KMS-11 (cell line): ENCODE measurements around the gene FDXACB1.

ENCODE experiments used
- H2AFZ ChIP-seq: fragments of 200-600 bp; sonication (generic); 2 replicates; pipeline ENCODE4 v1.6.1; 2016; ENCODE audit warnings: antibody characterized with exemption, mixed run types, low read depth
- H3K27ac ChIP-seq: fragments of 200-600 bp; sonication (generic); 2 replicates; pipeline ENCODE4 v1.6.1; 2016; ENCODE audit warnings: mild to moderate bottlenecking, mixed run types
- H3K27me3 ChIP-seq: fragments of 200-600 bp; sonication (generic); 2 replicates; pipeline ENCODE4 v1.6.1; 2017; ENCODE audit warnings: mild to moderate bottlenecking, low read depth, mixed run types, moderate library complexity; ENCODE audit not compliant: insufficient read depth
- H3K36me3 ChIP-seq: fragments of 200-600 bp; sonication (generic); 2 replicates; pipeline ENCODE4 v1.6.1; 2017; ENCODE audit warnings: mild to moderate bottlenecking, mixed run types; ENCODE audit not compliant: insufficient read depth
- H3K4me1 ChIP-seq: fragments of 200-600 bp; sonication (generic); 2 replicates; pipeline ENCODE4 v1.6.1; 2016; ENCODE audit warnings: mild to moderate bottlenecking, low read depth, mixed run types; ENCODE audit not compliant: poor library complexity, severe bottlenecking
- H3K4me2 ChIP-seq: fragments of 200-600 bp; sonication (generic); 2 replicates; pipeline ENCODE4 v1.7.0; 2016; ENCODE audit warnings: mild to moderate bottlenecking, mixed run types
- H3K4me3 ChIP-seq: fragments of 200-600 bp; sonication (generic); IDR thresholded peaks from 2 replicates; pipeline ENCODE4 v1.6.1; 2017; ENCODE audit warnings: low read depth, low read length, mixed read lengths; ENCODE audit not compliant: insufficient read depth
- H3K79me2 ChIP-seq: fragments of 200-600 bp; sonication (generic); 2 replicates; pipeline ENCODE4 v1.6.1; 2016; ENCODE audit warnings: low read depth, mixed run types; ENCODE audit not compliant: insufficient read depth
- H3K9ac ChIP-seq: fragments of 200-600 bp; sonication (generic); 2 replicates; pipeline ENCODE4 v1.6.1; 2016; ENCODE audit warnings: mild to moderate bottlenecking, mixed run types
- H4K20me1 ChIP-seq: fragments of 200-600 bp; sonication (generic); 2 replicates; pipeline ENCODE4 v1.6.1; 2016; ENCODE audit warnings: mild to moderate bottlenecking, mixed run types; ENCODE audit not compliant: insufficient read depth
- CTCF ChIP-seq: fragments of 200-600 bp; sonication (generic); conservative IDR thresholded peaks from 2 replicates; pipeline ENCODE4 v1.6.1; 2017; ENCODE audit warnings: low read depth, mild to moderate bottlenecking, antibody characterized with exemption, low read length, moderate library complexity, mixed read lengths

FDXACB1 gene

GRCh38 chr11:111871693-111872161 is 7.2 kb downstream of the FDXACB1 start:
- Histone ChIP-seq H3K4me2 (peak overlapping the region; percentile 91), H3K27ac (no peak overlapping the region), H3K9ac (peak overlapping the region; percentile 49; the same call in 1 of the 2 replicates), H3K4me3 (peak overlapping the region; percentile 45), H3K79me2 (no peaks in the 10 kb centered on the region; the same call in 1 of the 2 replicates), H2AFZ (peak overlapping the region; percentile 93), H3K4me1 (peaks cover 16% of the 10 kb centered on the region), H4K20me1 (no peaks in the 10 kb centered on the region), H3K36me3 (no peaks in the 10 kb centered on the region), H3K27me3 (no peaks in the 10 kb centered on the region)
- TF ChIP-seq CTCF, result no peak

DNA sequence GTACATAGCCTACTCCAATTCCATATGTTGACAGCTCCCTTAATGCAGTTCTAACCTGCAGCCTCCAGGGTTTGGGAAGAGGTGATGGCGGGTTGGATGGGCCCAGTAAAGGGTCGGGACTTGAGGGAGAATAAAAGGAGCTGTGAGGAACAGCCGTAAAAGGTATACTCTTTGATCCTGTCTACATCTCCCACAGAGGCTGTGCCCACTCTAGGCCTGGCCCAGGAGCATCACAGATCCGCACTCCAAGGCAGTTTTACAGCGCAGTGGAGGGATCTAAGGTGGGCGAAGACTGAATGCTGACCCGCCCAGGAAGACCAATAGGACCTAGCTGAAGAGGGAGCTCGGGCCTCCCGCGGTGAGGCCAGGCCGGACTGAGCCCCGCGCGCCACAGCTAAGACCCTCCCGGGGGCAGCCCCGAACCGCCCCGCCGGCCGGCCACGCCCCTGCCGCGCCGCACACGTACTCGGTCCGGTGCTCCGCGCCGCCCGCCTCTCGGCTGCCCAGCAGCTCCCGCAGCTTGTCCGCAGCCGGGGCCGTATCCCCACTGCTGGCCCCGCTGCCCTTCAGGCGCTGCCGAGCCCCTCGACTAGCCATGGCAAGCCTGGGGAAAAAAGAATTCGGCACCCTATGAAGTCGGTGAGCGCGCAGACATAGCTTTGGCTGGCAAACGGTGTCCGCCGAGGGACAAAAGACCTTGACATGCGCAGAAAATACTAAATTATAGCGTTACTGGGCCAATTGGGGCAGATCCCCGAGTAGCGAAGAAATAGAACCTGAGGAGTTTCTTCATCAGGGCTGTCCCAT is 7.9 kb downstream of the FDXACB1 start, which contains the start of gene ALG9:
Gene ALG9, minus strand, starts transcription at position 696 of the 807 bp plus-strand sequence. Its CDS starts 99 bp downstream, at position 597.
- no peaks in the 10 kb centered on the region for H4K20me1 ChIP-seq
- no peaks in the 10 kb centered on the region for H3K36me3 ChIP-seq
- peak within 1 kb of the TSS; percentile 71 for H3K4me3 ChIP-seq
- 0 out of 2 replicates have a peak, but pooled peaks have one; percentile 24 for TF ChIP-seq CTCF
- peak within 1 kb of the TSS; percentile 91 for H3K4me2 ChIP-seq
- H2AFZ ChIP-seq, result peak within 1 kb of the TSS; percentile 93
- peak within 1 kb of the TSS; percentile 27; the same call in 1 of the 2 replicates for H3K27ac ChIP-seq
- H3K9ac ChIP-seq, result peak within 1 kb of the TSS; percentile 49; the same call in 1 of the 2 replicates
- no peaks in the 10 kb centered on the region; the same call in 1 of the 2 replicates for H3K79me2 ChIP-seq
- H3K4me1 ChIP-seq, result peaks cover 16% of the 10 kb centered on the region
- H3K27me3 ChIP-seq, result no peaks in the 10 kb centered on the region

DNA sequence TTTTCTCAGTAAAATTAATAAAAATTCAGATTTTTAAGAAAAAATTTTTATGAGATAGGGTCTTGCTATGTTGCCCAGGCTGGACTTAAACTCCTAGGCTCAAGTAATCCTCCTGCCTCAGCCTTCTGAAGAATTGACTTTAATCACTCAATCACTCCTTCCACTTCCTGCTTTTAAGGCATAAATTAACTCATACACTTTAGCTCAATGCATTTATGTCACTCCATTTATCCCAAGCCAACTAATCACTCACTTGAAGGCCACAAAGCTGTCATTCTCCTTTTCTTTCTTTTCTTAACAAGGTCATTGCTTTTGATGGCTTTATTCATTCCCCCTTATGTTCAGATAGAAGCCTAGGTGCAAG is 8.5 kb downstream of the FDXACB1 start:
- Histone ChIP-seq H3K4me3 (peak overlapping the region; percentile 71), H3K4me2 (peak overlapping the region; percentile 67), H3K4me1 (peaks cover 16% of the 10 kb centered on the region), H3K36me3 (no peaks in the 10 kb centered on the region), H4K20me1 (no peaks in the 10 kb centered on the region), H2AFZ (peak overlapping the region; percentile 93; the same call in 1 of the 2 replicates), H3K79me2 (no peaks in the 10 kb centered on the region; the same call in 1 of the 2 replicates), H3K27me3 (no peaks in the 10 kb centered on the region), H3K9ac (peak overlapping the region; percentile 49; the same call in 1 of the 2 replicates), H3K27ac (peak overlapping the region; percentile 27; the same call in 1 of the 2 replicates)
- no peak for TF ChIP-seq CTCF

- H3K27ac ChIP-seq, result peak overlapping the region; percentile 27; the same call in 1 of the 2 replicates
- no peak for TF ChIP-seq CTCF
- H3K4me1 ChIP-seq, result peaks cover 16% of the 10 kb centered on the region
- H3K36me3 ChIP-seq, result no peaks in the 10 kb centered on the region
- H4K20me1 ChIP-seq, result no peaks in the 10 kb centered on the region
- peak overlapping the region; percentile 67 for H3K4me2 ChIP-seq
- H3K4me3 ChIP-seq, result no peak overlapping the region
- no peaks in the 10 kb centered on the region for H3K27me3 ChIP-seq
- H3K9ac ChIP-seq, result 0 out of 2 replicates have a peak overlapping the region, but pooled peaks have one; percentile 49
- no peaks in the 10 kb centered on the region; the same call in 1 of the 2 replicates for H3K79me2 ChIP-seq
- peak overlapping the region; percentile 93; the same call in 1 of the 2 replicates for H2AFZ ChIP-seq
Observed at GRCh38 chr11:111870113-111870512, 8.9 kb downstream of the FDXACB1 start.
